H1 (cell line): ENCODE results near the gene SLCO4A1. TPM values are rescaled to one million over a fixed set of nuclear protein-coding genes. Genes with fewer than 3 reads are reported as not detected.

Source experiments
- CTCF ChIA-PET: fragments of 300-600 bp; sonication (Branson Sonifier 250); formaldehyde crosslinking; loops from one replicate; lab custom pipeline; 2021; ENCODE audit not compliant: partially characterized antibody; lab: Charles Lee
- POLR2A ChIA-PET: fragments of 300-600 bp; sonication (Branson Sonifier 250); formaldehyde crosslinking; loops from one replicate; lab custom pipeline; 2021; ENCODE audit warnings: inconsistent platforms; ENCODE audit not compliant: partially characterized antibody; lab: Charles Lee
- DNase-seq, 2 experiments: peaks; one replicate each; pipeline versions ENCODE4 v3.0.0 to v3.0.0-alpha.2; 2010 to 2022; ENCODE audit warnings: low spot score in 2 of 2, low read depth in 1 of 2, mixed read lengths in 1 of 2
- FAIRE-seq: peaks from 2 replicates; lab custom pipeline; 2011; peaks lifted over from hg19 to GRCh38; lab: Jason Lieb, UNC
- H2AFZ ChIP-seq: 2 replicates; pipeline ENCODE4 v1.8.1; 2012; ENCODE audit warnings: low read length, inconsistent platforms
- H2AK5ac ChIP-seq: 2 replicates; pipeline ENCODE4 v1.6.1; 2013; ENCODE audit warnings: low read depth, low read length
- H2BK120ac ChIP-seq: replicated peaks from 2 replicates; pipeline ENCODE3; 2013; ENCODE audit warnings: low read depth, low read length, inconsistent platforms
- H2BK12ac ChIP-seq: 2 replicates; pipeline ENCODE4 v1.6.1; 2013; ENCODE audit warnings: low read depth, low read length
- H2BK15ac ChIP-seq: 2 replicates; pipeline ENCODE4 v1.6.1; 2013; ENCODE audit warnings: low read length
- H2BK20ac ChIP-seq: 2 replicates; pipeline ENCODE4 v1.6.1; 2013; ENCODE audit warnings: low read length
- H2BK5ac ChIP-seq: 2 replicates; pipeline ENCODE4 v1.6.1; 2013; ENCODE audit warnings: low read depth, low read length
- H3K14ac ChIP-seq: 2 replicates; pipeline ENCODE4 v1.6.1; 2013; ENCODE audit warnings: inconsistent platforms; ENCODE audit not compliant: insufficient read length
- H3K18ac ChIP-seq: 2 replicates; pipeline ENCODE4 v1.6.1; 2013; ENCODE audit warnings: low read length; ENCODE audit errors: extremely low read depth
- H3K23ac ChIP-seq: 2 replicates; pipeline ENCODE4 v1.6.1; 2013; ENCODE audit warnings: inconsistent platforms; ENCODE audit not compliant: insufficient read length
- H3K23me2 ChIP-seq: 2 replicates; pipeline ENCODE4 v1.6.1; 2013; ENCODE audit warnings: low read depth, low read length
- H3K27ac ChIP-seq: 2 replicates; pipeline ENCODE4 v1.6.1; 2011; ENCODE audit warnings: low read depth, low read length, inconsistent platforms
- H3K27me3 ChIP-seq, 4 experiments: replicated peaks in 1 of 4; 1 replicate in 1 of 4; 2 replicates in 3 of 4; pipeline versions ENCODE4 v1.6.1 to v1.8.1; 2011 to 2013; ENCODE audit warnings: low read length in 3 of 4, mild to moderate bottlenecking in 3 of 4, inconsistent platforms in 2 of 4, mixed read lengths in 2 of 4, moderate library complexity in 1 of 4; ENCODE audit not compliant: control insufficient read depth in 3 of 4, insufficient read depth in 3 of 4; ENCODE audit errors: extremely low read depth in 1 of 4
- H3K36me3 ChIP-seq, 4 experiments: 2 replicates each; pipeline versions ENCODE4 v1.6.1 to v1.8.1; 2011 to 2013; ENCODE audit warnings: mild to moderate bottlenecking in 4 of 4, low read length in 3 of 4, moderate library complexity in 2 of 4, control low read depth in 1 of 4, inconsistent platforms in 1 of 4; ENCODE audit not compliant: insufficient read depth in 4 of 4, control insufficient read depth in 2 of 4
- H3K4ac ChIP-seq: replicated peaks from 2 replicates; pipeline ENCODE3; 2013; ENCODE audit warnings: low read length, low read depth, mixed read lengths, inconsistent platforms; ENCODE audit not compliant: insufficient read length
- H3K4me1 ChIP-seq, 4 experiments: replicated peaks in 1 of 4; 1 replicate in 1 of 4; 2 replicates in 3 of 4; pipeline versions ENCODE4 v1.6.1 to v1.8.1; 2011 to 2013; ENCODE audit warnings: low read length in 3 of 4, inconsistent platforms in 2 of 4, mixed read lengths in 1 of 4; ENCODE audit not compliant: insufficient read depth in 4 of 4, control insufficient read depth in 3 of 4
- H3K4me2 ChIP-seq, 2 experiments: 2 replicates each; pipeline versions ENCODE4 v1.6.1 to v1.8.1; 2011 to 2013; ENCODE audit warnings: low read depth in 2 of 2, low read length in 2 of 2, control low read depth in 1 of 2, inconsistent platforms in 1 of 2, mild to moderate bottlenecking in 1 of 2; ENCODE audit not compliant: insufficient read depth in 1 of 2
- H3K4me3 ChIP-seq, 4 experiments: fragments of 200-600, 300-600 bp in 1 of 4; sonication (generic), shearing (Covaris generic), sonication (Bioruptor Twin) in 1 of 4; 2 replicates each; pipeline versions ENCODE4 v1.5.1 to v1.8.1; 2011 to 2016; ENCODE audit warnings: low read length in 4 of 4, low read depth in 3 of 4, control low read depth in 2 of 4, inconsistent platforms in 2 of 4, mild to moderate bottlenecking in 2 of 4, mixed read lengths in 1 of 4, moderate library complexity in 1 of 4; ENCODE audit not compliant: insufficient read depth in 2 of 4; ENCODE audit errors: extremely low read depth in 1 of 4
- H3K56ac ChIP-seq: replicated peaks from 2 replicates; pipeline ENCODE3; 2013; ENCODE audit warnings: low read depth, mild to moderate bottlenecking, mixed read lengths, low read length, inconsistent platforms; ENCODE audit not compliant: insufficient read length
- H3K79me1 ChIP-seq: 2 replicates; pipeline ENCODE4 v1.6.1; 2013; ENCODE audit warnings: low read depth, low read length, control low read depth
- H3K79me2 ChIP-seq, 2 experiments: 2 replicates each; pipeline versions ENCODE4 v1.6.1 to v1.8.1; 2012 to 2013; ENCODE audit warnings: low read length in 2 of 2, mild to moderate bottlenecking in 2 of 2, inconsistent platforms in 1 of 2; ENCODE audit not compliant: insufficient read depth in 2 of 2, control insufficient read depth in 1 of 2
- H3K9ac ChIP-seq, 4 experiments: replicated peaks in 1 of 4; 1 replicate in 1 of 4; 2 replicates in 3 of 4; pipeline versions ENCODE4 v1.6.1 to v1.8.1; 2011 to 2013; ENCODE audit warnings: low read depth in 3 of 4, low read length in 3 of 4, control low read depth in 2 of 4, mild to moderate bottlenecking in 2 of 4, moderate library complexity in 2 of 4, inconsistent platforms in 1 of 4; ENCODE audit errors: extremely low read depth in 1 of 4
- H3K9me3 ChIP-seq, 2 experiments: 2 replicates each; pipeline versions ENCODE4 v1.6.1 to v1.8.1; 2012 to 2013; ENCODE audit warnings: mild to moderate bottlenecking in 2 of 2, moderate library complexity in 2 of 2, control low read depth in 1 of 2, inconsistent platforms in 1 of 2, low read depth in 1 of 2, low read length in 1 of 2, mixed read lengths in 1 of 2; ENCODE audit not compliant: insufficient read depth in 2 of 2
- H4K20me1 ChIP-seq, 2 experiments: replicated peaks in 1 of 2; 2 replicates each; pipeline versions ENCODE3 to v1.8.1; 2011 to 2013; ENCODE audit warnings: inconsistent platforms in 2 of 2, low read length in 2 of 2, mild to moderate bottlenecking in 1 of 2; ENCODE audit not compliant: insufficient read depth in 2 of 2, control insufficient read depth in 1 of 2
- H4K5ac ChIP-seq: 2 replicates; pipeline ENCODE4 v1.6.1; 2013; ENCODE audit warnings: low read length, low read depth, mixed read lengths, inconsistent platforms; ENCODE audit not compliant: insufficient read length
- H4K8ac ChIP-seq: 2 replicates; pipeline ENCODE4 v1.8.0; 2013; ENCODE audit warnings: mild to moderate bottlenecking, moderate library complexity, low read length, inconsistent platforms; ENCODE audit not compliant: insufficient read depth; ENCODE audit errors: extremely low read depth
- H4K91ac ChIP-seq: replicated peaks from 2 replicates; pipeline ENCODE3; 2013; ENCODE audit warnings: low read length, mixed read lengths, inconsistent platforms; ENCODE audit not compliant: insufficient read length
- BRCA1 ChIP-seq: IDR thresholded peaks from 2 replicates; pipeline ENCODE4 v1.6.1; 2012; ENCODE audit warnings: low read depth, low read length, improper control_type of control experiment
- CHD1 ChIP-seq: IDR thresholded peaks from 2 replicates; pipeline ENCODE4 v1.6.1; 2012; ENCODE audit warnings: low read depth, low read length, improper control_type of control experiment
- CTBP2 ChIP-seq: IDR thresholded peaks from 2 replicates; pipeline ENCODE4 v1.7.0; 2011; ENCODE audit warnings: borderline replicate concordance, mild to moderate bottlenecking, moderate library complexity, mixed read lengths, low read length; ENCODE audit not compliant: insufficient read depth, insufficient read length
- SUZ12 ChIP-seq: fragments of 200-600 bp; sonication (generic); IDR thresholded peaks from 2 replicates; pipeline ENCODE4 v1.6.1; 2012; ENCODE audit warnings: mild to moderate bottlenecking, inconsistent platforms, low read length, moderate library complexity, mixed read lengths
- WGBS, 2 experiments: shearing (Covaris generic) in 1 of 2; methylation state at CpG; one replicate each; pipeline versions ENCODE4 v1.1.6 to v1.1.7; 2013 to 2015; ENCODE audit warnings: low lambda C conversion rate in 2 of 2, mixed read lengths in 2 of 2, inconsistent platforms in 1 of 2, low coverage in 1 of 2, missing lambda C conversion rate in 1 of 2; ENCODE audit not compliant: insufficient replicate concordance in 2 of 2, insufficient coverage in 1 of 2, insufficient read length in 1 of 2; ENCODE audit errors: extremely low coverage in 1 of 2, missing lambda C conversion rate in 1 of 2; 5-methylcytosine and 5-hydroxymethylcytosine counted together
- polyA plus RNA-seq, 7 experiments: library from polyadenylated mRNA; depleted of rRNA in 3 of 7; stranded (reverse) in 5 of 7; unstranded in 2 of 7; fragments of >200 nt in 5 of 7; fragments of 200-250 nt in 2 of 7; gene quantifications; 1 replicate in 5 of 7; 2 replicates in 1 of 7; 4 replicates in 1 of 7; pipeline versions ENCODE4 v1.2.1 to v1.2.3, GENCODE V29; 2011 to 2013; ENCODE audit warnings: missing spikeins in 2 of 7, mixed read lengths in 2 of 7
- total RNA-seq: library from RNA; stranded (reverse); fragmentation: NEBNext Ultra II Directional; extraction: Animal tissue kit (Norgen Biotek cat#: 25700); gene quantifications from 2 replicates; pipeline ENCODE4 v1.2.1, GENCODE V29; 2021

The SLCO4A1 gene
- total and polyA plus RNA-seq, 2 of the 8 experiments (the other 6 are each of a cell fraction or from before 2014, with no cell fraction given): 10.5 to 18.5 TPM

GRCh38 chr20:62618611-62619529, 23.4 kb upstream of the SLCO4A1 start:
- H3K4me3 ChIP-seq: no peak overlapping the region
- no peak for FAIRE-seq
- POLR2A ChIA-PET: no interaction called here
- H3K23me2 ChIP-seq: peaks cover 3% of the 10 kb centered on the region; the same call in 1 of the 2 replicates
- H3K14ac ChIP-seq: no peak overlapping the region
- H4K91ac ChIP-seq: peak overlapping the region; percentile 79
- no peaks in the 10 kb centered on the region for H3K9me3 ChIP-seq
- no peak overlapping the region; a peak in 1 of 4 replicates for H3K4me2 ChIP-seq
- H2BK12ac ChIP-seq: 0 out of 2 replicates have a peak overlapping the region, but pooled peaks have one; percentile 39
- no peak overlapping the region for H4K8ac ChIP-seq
- H3K4me1 ChIP-seq: peaks cover 0 to 20% (median 12%) of the 10 kb centered on the region in 4 experiments; a peak in 6 of 7 replicates
- no peak overlapping the region for H2BK120ac ChIP-seq
- no peak overlapping the region for H3K23ac ChIP-seq
- H2BK15ac ChIP-seq: no peak overlapping the region
- no peak overlapping the region for H4K5ac ChIP-seq
- CTCF ChIA-PET: interaction anchor here (0.6 to 3.3 kb wide), 13 partner anchors 8 to 255 kb away, joined by 3 to 23 read pairs (median 4); no protein-coding TSS in a partner anchor
- H2BK20ac ChIP-seq: no peak overlapping the region
- H3K56ac ChIP-seq: no peak overlapping the region
- H3K27me3 ChIP-seq: no peaks in the 10 kb centered on the region; a peak in 1 of 7 replicates
- 81% methylated on average over 26 of the region's 26 CpGs; no CpG with 5 or more reads in 1 of the 2 experiments for WGBS, 2 experiments
- H3K79me2 ChIP-seq: no peaks in the 10 kb centered on the region
- H3K79me1 ChIP-seq: no peaks in the 10 kb centered on the region
- no peak overlapping the region; the same call in 1 of the 2 replicates for H3K18ac ChIP-seq
- no peak for DNase-seq
- H3K9ac ChIP-seq: no peak overlapping the region; a peak in 1 of 7 replicates
- no peak overlapping the region for H2AFZ ChIP-seq
- TF ChIP-seq SUZ12 (no peak), CHD1 (no peak), CTBP2 (no peak), BRCA1 (no peak)
- no peak overlapping the region for H2AK5ac ChIP-seq
- no peaks in the 10 kb centered on the region for H3K36me3 ChIP-seq
- H2BK5ac ChIP-seq: no peak overlapping the region
- no peak overlapping the region for H3K4ac ChIP-seq
- peaks cover 0 to 2% of the 10 kb centered on the region in 2 experiments for H4K20me1 ChIP-seq
- H3K27ac ChIP-seq: no peak overlapping the region
